ENCODE results near the gene GRIN2A.

Gene GRIN2A

GRCh38 chr16:10181196-10182162 lies 749 bp downstream of the GRIN2A start:
- peak; percentile 41 for DNase-seq

- DNase-seq, result peak; percentile 23
Measured at GRCh38 chr16:10180771-10181163, 1.5 kb downstream of the GRIN2A start.

DNA sequence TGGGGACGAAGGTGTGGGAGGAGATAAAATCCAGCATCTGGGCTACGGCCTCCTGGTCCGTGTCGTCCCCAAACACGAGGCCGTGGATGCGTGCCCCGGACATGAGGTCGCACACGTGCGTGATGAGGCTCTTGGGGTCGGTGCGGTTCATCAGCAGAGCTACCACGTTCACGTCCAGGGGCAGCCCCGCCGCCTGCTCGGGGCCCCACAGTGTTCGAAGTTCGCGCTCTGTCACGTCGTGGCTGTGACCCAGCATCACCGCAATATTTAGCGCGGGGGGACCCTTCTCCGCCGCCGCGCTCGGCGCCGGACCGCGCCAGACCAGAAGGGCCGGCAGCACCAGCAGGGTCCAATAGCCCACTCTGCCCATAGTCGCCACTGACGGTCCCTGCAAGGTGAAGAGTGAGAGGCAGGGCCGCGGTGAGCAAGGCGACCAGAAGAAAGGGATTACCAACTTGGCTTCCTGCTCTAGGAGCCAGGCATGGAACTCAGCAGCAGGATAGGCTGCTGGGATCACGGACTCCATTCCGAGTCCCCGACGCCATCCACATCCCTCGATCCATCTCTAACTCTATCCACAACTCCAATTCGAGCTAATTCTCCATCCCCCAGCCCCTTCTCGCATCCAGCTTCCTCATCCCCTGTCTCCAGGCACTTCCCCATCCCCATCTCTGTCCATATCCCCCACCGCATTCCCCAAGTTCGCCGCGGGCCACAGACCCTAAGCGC lies 2.0 kb downstream of the GRIN2A start:
- DNase-seq, result no peak

- no peak for DNase-seq
Measured at GRCh38 chr16:10178526-10178925, 3.7 kb downstream of the GRIN2A start.

DNA sequence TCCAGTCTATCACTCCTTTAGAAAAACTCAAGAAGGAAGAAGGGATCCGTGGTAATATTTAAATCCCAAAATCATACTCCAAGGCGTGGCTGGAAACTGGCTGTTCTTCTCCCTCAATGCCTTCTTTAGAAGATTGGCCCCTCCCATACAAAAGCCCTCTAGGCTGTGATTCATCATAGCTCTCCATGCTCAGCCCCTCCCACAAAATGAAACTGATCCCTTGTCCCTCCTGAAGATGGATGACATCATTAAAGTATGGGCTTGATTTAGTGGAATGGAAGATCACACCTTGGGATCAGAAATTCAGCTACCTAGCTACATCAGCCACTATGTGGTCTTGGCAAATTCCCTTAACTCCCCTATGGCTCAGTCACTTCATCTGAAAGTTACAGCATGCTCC lies 4.1 kb downstream of the GRIN2A start:
- no peak for DNase-seq

DNA sequence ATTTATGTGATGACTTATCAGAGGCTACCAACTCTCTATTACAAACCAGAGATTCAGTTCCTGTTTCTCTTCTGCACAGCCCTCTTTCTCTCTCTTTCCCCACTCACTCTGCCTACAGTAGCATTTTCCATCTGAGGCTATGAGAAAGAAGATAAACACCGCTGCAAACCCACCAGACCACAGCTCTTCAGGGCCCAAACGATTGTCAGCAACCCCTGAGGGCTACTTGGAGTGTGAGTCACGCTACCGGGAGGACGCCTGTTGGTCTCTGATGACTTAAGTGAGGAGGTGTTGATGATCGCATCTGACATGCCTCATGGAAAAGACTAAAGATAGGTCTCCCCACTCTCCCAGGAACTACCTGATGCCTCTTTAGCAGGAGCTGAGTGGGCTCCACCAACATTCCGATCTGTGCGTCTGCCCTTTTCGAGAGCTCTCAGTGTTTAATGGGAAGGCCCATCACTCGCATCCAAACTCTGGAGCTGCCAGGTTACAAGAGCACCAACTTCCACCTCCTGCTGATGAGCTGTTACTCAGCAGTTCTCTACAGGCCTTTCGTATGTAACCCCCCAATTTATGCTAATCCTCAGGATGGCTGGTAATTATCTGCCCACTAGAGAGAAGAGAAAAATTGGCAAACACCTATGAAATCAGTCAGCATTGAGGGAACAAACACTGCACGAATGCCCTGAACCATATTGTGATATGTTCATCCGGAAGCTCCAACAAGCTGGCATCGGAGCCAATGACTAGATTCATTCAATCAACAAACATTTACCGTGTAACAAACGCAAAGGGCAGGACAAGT lies 9.2 kb downstream of the GRIN2A start:
- DNase-seq, result no peak

DNA sequence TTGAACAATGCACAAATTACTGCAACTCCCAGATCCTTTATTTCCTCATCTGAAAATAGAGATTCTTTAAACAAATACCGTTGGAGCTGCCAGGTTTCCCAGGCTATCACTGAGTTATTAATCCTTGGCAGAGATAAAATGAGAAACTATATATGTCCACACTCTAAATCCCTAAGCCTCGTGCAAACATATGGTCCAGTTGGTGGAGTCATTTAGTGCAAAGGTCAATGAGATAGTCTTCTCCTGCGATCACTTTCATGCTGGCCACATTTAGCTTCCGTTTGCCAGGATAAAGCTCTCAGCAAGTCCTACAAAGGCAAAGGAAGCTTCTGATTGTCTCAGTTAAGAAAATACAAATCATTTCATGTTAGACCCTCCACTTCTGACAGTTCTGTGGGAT lies 11.0 kb downstream of the GRIN2A start:
- DNase-seq, result no peak

GRCh38 chr16:10169904-10170410 lies 12.3 kb downstream of the GRIN2A start:
- no peak for DNase-seq

GRCh38 chr16:10169031-10169430 lies 13.2 kb downstream of the GRIN2A start:
- DNase-seq, result no peak

GRCh38 chr16:10168258-10168657 lies 14.0 kb downstream of the GRIN2A start:
- DNase-seq, result no peak

- no peak for DNase-seq
Measured at GRCh38 chr16:10165643-10166042, 16.6 kb downstream of the GRIN2A start.

DNA sequence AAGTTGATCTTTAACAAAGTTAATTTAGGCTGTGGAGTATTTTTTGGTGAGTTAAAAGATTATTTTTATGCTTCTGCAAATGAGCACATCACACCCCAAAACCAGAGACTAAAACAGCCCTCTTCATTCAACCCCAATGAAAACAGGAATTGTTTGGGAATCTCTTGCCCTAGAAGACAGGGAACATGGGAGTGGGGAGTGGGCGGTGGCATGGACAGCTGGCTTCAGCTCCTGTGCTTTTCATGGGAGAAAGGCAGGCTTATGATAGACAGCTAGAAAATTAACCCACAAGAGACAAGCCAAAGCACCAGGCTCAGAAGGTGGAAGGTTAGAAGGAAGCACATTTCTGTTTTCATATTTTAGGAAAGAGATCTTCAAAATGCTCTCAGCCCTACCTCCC lies 19.2 kb downstream of the GRIN2A start:
- no peak for DNase-seq

GRCh38 chr16:10156099-10156498 lies 26.1 kb downstream of the GRIN2A start:
- DNase-seq, result no peak

GRCh38 chr16:10154389-10154788 lies 27.8 kb downstream of the GRIN2A start:
- no peak for DNase-seq

GRCh38 chr16:10153985-10154384 lies 28.2 kb downstream of the GRIN2A start:
- DNase-seq, result no peak

- no peak for DNase-seq
Measured at GRCh38 chr16:10151718-10152117, 30.5 kb downstream of the GRIN2A start.

- DNase-seq, result no peak
Measured at GRCh38 chr16:10150906-10151305, 31.3 kb downstream of the GRIN2A start.

- DNase-seq, result no peak
Measured at GRCh38 chr16:10145542-10146035, 36.6 kb downstream of the GRIN2A start.

DNA sequence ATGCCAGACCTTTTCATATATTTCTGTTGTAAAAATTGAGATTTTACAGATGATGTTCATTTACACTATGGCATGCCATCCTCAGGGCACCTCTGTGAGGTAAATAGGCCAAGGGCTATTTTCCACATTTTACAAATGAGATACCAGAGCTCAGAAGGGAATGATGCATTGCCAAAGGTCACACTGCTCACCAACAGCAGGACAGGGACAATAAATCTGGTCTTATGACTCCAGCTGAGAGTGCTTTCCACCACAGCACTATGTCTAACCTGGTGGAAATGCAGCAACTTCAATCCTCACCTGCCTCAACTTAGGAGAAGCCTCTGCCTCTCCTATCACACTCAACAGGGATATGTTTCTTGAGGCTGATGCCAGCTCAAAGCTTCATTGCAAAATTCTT lies 40.6 kb downstream of the GRIN2A start:
- DNase-seq, result no peak

DNA sequence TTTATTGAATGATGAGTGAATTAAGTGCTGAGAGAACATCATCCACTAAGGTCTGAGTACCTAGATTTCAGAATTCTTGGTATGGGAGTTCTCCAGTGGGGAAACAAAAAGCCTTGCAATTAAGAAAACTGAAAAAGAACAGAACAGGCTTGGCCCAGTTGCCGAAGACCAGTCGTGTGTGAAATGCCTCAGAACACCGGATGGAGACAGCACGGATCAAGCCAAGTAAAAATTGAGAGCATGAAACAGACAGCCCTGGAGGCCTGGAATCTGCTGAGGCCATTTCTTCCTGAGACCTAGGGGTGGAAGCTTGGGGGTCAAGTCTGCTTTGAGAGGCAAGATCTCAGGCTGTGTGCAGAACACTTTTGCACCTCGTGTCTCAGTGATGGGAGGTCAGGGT lies 43.3 kb downstream of the GRIN2A start:
- DNase-seq, result no peak

DNA sequence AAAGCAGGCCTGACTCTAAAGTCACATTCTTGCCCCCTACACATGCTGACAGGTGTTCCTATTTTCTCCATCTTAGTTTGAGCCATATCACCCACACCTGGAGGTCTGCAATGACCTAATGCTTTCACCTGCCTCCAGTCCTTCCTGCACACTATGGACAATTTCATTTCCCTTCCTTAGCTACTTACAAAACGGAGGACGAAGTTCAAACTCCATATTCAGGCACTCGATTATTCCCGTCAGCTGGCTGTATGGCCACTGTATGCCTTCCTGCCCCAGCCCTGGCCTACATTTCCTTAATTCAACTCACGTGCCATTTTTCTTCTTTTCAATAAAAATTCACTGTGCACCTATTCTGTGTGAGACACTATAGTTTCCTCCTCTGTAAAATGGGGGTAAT lies 44.9 kb downstream of the GRIN2A start:
- no peak for DNase-seq

GRCh38 chr16:10136916-10137315 lies 45.3 kb downstream of the GRIN2A start:
- DNase-seq, result no peak

GRCh38 chr16:10130538-10130937 lies 51.7 kb downstream of the GRIN2A start:
- no peak for DNase-seq

Data from stimulated activated CD4-positive, alpha-beta T cell treated with anti-CD3 and anti-CD28 coated beads, Interleukin-1b, Interleukin-23, amount 100 ng/mL, for 48 hours (primary cell).